AG09309 (cell line): ENCODE measurements around the gene ZNF484.
"Not testable (repeated sequence)": the region's sequence is repeated elsewhere in the genome, so short reads cannot be mapped to it uniquely, and the experiment has no call there.

ENCODE experiments used
- DNase-seq: peaks from one replicate; pipeline ENCODE4 v3.0.0-alpha.2; 2010; ENCODE audit warnings: low read depth
- H3K4me3 ChIP-seq: 2 replicates; pipeline ENCODE4 v1.5.1; 2011; ENCODE audit warnings: mild to moderate bottlenecking, low read depth, low read length, moderate library complexity; ENCODE audit not compliant: control insufficient read depth
- TF ChIP-seq, protein P1 (sequence below): IDR thresholded peaks from 2 replicates; pipeline ENCODE4 v1.5.1; 2011; ENCODE audit warnings: mild to moderate bottlenecking, low read depth, low read length, inconsistent platforms; ENCODE audit not compliant: insufficient read depth, control insufficient read depth; ENCODE audit errors: missing control alignments

ZNF484 gene

DNA sequence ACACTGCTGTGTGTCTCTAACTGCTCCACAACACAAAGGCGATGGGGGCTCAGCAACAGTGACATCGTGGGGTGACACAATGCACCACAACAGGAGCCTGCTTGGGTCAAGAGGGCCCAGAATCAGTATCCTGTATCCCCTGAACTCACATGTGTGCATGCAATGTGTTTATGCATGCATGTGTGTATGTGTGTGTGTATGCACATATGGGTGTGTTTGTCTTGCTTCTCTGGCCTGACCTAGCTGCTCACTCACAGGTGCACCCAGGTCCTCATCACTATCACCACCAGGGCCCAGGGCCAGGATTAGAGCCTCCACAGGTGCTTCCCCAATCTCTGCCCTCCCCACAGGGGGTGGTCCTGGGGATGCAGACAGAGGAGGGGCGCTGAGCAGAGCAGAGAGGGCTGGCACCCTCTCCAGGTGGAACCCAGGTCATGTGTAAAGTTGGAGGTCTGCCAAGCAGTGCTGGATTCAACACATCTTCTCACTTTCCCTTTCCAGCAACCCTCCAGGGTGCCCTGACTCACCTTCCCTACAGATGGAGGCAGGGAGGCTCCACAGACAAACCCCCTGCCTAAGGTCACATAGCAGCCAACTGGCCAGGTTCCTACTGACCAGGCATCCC, 18.1 kb upstream of the ZNF484 start:
- no peak overlapping the region for H3K4me3 ChIP-seq
- TF ChIP-seq, protein P1, sequence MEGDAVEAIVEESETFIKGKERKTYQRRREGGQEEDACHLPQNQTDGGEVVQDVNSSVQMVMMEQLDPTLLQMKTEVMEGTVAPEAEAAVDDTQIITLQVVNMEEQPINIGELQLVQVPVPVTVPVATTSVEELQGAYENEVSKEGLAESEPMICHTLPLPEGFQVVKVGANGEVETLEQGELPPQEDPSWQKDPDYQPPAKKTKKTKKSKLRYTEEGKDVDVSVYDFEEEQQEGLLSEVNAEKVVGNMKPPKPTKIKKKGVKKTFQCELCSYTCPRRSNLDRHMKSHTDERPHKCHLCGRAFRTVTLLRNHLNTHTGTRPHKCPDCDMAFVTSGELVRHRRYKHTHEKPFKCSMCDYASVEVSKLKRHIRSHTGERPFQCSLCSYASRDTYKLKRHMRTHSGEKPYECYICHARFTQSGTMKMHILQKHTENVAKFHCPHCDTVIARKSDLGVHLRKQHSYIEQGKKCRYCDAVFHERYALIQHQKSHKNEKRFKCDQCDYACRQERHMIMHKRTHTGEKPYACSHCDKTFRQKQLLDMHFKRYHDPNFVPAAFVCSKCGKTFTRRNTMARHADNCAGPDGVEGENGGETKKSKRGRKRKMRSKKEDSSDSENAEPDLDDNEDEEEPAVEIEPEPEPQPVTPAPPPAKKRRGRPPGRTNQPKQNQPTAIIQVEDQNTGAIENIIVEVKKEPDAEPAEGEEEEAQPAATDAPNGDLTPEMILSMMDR = no peak
- DNase-seq = no peak

DNA sequence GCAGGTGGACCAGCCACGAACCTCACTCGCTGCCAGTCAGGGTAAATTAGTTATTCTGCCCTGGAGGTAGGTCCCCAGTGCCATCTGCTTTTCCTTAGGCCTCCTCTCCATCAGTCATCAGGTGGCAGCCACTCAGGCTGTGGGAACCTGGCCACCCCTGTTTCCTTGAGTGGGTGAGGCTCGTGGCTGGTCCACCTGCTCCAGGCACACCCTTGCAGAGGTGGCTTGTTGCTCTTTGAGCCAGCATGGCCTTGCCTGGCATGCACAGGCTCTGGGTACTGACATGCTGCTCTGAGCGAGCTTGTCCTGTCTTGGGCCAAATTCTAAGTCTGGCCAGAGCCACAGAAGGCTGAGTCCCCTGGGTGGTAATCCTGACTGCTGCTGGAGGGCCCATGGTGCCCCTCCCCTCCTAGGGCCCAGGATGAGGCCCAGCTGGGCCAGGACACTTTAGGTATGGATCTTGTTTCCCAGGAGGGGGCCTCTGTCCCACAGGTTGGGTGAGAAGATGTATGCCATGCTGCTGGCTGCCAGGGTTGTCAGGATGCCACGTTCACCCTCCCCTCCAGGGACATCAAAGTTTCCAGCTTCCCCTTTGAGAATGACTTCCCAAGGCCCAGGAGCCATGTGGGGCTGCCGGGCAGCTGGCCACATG, 17.0 kb upstream of the ZNF484 start:
- DNase-seq = no peak
- TF ChIP-seq, protein P1 = no peak
- no peak overlapping the region for H3K4me3 ChIP-seq

DNA sequence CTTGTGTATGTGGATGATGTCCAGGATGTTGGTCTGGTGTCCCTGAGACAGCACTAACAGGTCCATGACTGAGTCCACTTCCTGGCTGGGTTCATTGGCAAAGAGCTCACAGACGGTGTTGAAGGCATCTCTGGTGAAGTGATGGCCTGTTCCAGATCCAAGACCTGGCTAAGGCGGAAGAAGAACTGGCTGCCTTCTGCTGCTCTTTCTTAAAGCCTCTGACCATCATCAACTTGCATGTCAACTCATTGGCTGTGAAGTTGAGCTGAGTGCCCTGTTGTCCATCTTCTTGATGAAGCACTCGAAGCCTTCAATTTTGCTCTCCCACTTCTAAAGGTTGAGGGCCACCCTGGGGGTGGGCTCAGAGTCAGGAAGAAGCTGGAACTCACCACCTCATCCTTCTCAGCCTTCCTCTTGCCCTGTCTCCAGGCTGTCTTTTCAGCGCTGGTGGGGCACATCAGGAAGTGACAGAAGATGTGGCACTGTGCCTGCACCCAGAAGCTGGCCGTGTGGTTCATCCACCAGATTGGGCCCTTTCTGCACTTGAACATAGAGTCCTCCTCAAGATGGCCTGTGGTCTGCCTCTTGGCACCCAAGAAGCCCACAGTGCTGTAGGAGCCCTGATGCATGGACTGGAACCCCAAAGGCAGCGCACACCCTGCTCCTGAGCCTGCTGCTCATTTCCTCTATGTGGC, 16.2 kb upstream of the ZNF484 start:
- not testable (repeated sequence) for H3K4me3 ChIP-seq, DNase-seq

DNA sequence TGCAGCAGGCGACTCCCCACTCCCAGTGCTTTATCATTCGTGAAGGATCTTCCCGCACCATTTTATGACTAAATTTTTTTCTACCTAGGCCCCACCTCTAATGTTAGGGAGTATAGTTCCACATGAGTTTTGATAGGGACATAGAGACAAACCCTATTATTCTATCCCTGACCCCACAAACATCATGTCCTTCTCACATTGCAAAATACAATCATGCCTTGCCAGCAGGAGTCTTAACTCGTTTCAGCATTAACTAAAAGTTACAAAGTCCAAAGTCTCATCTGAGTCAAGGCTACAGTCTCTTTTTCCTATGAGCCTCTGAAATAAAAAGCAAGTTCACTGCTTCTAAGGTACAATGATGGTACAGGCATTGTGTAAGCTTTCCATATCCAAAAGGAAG, 14.4 kb upstream of the ZNF484 start:
- not testable (repeated sequence) for DNase-seq, H3K4me3 ChIP-seq

DNA sequence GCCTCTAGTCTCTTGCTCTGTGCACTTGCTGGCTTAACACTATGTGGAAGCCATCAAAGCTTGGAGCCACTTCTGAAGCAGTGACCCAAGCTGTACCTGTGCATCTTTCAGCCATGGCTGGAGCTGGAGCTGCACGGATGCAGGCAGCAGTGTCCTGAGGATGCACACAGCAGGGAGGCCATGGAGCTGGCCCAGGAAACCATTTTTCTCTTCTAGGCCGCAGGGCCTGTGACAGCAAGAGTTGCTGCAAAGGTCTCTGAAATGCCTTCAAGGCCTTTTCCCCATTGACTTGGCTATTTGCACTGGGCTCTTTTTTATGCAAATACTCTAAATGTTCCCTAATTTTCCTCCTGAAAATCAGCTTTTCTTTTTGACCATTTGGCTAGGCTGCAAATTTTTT, 12.9 kb upstream of the ZNF484 start:
- no peak overlapping the region for H3K4me3 ChIP-seq
- TF ChIP-seq, protein P1 = no peak
- DNase-seq = no peak

DNA sequence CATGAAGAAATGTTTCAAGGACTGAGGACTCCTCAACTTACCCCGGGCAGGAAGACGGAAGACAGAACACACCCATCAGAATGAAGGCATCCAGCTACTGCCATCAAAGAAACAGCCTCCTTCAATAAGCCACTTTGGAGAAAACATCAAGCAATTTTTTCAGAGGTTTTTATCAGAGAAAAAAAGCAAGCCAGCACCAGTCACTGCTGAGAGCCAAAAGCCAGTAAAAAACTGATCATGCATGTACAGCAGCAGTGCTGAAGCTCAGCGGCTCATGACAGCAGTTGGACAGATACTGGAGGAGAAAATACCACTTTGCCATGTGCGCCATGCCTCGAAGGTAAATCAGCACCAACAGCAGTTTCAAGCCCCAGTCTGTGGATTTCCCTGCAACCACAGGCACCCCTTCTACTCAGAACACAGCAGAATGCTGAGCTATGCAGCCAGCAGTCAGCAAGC, 10.1 kb upstream of the ZNF484 start:
- TF ChIP-seq, protein P1 = no peak
- DNase-seq = no peak

DNA sequence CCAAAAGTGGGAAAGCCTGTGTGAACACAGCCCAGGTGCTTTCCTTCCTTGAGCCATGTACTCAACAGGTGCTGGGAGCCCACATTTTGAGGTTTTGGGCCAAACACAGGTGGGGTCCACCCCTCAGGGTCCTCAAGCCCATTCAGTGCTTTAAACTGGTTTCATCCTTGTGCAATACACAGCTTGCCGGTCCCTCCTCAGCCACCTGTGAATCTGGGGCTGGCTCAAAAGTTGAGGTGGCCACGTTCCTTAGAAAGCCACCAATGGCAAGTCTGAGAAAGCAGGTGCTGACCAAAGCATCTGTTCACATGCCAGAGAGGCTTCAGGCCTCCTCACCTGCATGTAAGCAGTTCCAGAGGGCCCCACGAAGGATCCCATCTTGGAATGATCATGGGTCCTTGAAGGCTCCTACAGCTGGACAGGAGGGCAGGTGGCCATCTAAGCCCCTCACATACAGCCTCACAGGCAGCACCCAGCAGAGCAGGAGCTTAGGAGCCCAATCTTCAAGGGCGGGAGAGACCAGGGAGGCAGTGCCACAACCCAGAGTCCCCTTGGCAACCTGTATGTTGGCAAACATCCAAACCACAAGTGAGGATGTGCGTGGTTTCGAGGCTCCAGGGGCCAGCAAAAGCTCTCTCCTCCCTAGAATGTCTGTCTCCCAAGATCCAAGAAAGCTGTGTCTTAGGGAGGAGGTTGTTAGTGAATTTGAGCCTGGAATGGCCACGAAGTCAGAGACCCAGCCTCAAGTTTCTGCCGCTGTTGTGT, 9.2 kb upstream of the ZNF484 start:
- H3K4me3 ChIP-seq, DNase-seq: not testable (repeated sequence)

More for the DNA sequence above, 10.1 kb upstream of the ZNF484 start:
- no peak overlapping the region for H3K4me3 ChIP-seq

DNA sequence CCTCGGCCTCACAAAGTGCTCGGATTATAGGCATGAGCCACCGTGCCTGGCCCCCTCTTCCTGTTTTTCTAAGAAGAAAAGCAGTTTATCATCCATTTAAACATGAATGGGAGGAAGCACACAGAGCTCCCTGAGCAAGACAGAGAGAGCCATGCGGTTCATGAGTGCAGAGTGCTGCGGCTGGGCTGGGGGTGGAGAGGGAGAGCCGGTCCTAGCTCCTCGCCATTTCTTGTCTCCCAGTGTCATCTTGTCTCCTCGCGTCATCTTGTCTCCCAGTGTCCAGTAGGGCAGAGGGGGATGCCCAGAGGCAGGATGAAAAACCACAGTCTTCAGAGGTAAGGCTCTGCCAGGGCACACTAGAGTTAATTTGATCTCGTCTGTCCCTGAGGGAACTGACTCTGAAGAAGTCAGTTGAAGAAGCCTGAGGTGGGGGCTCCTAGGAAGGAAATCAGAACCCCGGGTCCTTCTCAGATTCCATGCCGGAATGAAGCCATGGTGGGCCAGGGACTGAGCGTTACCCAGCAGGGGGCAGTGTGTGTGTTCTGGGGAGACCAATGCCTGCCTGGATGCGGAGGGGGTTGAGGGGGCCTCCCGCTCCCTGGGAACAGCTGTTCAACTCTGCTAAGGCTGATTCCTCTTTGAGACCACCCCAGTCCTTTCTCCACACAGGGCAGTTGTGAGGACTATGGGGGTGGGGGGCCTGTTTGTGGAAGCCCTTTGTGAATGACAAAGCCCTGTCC, 6.0 kb upstream of the ZNF484 start:
- not testable (repeated sequence) for H3K4me3 ChIP-seq, DNase-seq
